WI38 (cell line): Measurements from ENCODE around the gene ST8SIA4.

Experiments used
- H3K4me3 ChIP-seq: 2 replicates; pipeline ENCODE4 v1.5.1; 2011; ENCODE audit warnings: low read depth, mild to moderate bottlenecking, control low read depth, low read length
- TF ChIP-seq, protein P1 (sequence below): IDR thresholded peaks from 2 replicates; pipeline ENCODE4 v1.5.1; 2012; ENCODE audit warnings: low read depth, mild to moderate bottlenecking, control low read depth, low read length

Gene ST8SIA4

DNA sequence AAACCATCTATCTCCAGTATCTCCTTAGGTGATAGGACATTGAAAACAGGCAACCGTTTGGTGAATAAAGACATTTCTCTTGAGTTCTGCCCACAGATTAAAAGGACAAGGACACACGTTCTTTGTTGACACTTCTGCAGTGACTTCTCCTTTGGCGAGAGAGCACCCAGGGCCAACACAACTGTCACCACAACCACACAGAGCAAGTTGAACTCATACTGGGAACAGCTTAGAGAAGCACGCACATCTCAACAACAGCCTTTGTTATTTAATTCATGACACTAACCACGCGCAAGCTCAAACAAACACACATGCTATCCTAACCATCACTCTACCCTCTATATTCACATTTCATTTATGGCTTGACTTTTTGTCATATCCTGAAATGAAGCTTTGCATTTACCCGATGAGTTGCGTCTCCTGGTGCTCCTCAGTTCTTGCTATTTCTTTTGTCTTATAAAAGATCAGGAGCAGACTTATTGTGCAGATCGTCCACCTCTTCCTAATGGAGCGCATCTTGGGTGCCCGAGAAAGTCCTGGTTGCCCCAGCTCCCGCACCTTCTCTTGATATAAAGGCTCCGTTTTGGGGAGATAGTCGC is 543 bp downstream of the ST8SIA4 start:
- no peak overlapping the region for H3K4me3 ChIP-seq
- TF ChIP-seq, protein P1, sequence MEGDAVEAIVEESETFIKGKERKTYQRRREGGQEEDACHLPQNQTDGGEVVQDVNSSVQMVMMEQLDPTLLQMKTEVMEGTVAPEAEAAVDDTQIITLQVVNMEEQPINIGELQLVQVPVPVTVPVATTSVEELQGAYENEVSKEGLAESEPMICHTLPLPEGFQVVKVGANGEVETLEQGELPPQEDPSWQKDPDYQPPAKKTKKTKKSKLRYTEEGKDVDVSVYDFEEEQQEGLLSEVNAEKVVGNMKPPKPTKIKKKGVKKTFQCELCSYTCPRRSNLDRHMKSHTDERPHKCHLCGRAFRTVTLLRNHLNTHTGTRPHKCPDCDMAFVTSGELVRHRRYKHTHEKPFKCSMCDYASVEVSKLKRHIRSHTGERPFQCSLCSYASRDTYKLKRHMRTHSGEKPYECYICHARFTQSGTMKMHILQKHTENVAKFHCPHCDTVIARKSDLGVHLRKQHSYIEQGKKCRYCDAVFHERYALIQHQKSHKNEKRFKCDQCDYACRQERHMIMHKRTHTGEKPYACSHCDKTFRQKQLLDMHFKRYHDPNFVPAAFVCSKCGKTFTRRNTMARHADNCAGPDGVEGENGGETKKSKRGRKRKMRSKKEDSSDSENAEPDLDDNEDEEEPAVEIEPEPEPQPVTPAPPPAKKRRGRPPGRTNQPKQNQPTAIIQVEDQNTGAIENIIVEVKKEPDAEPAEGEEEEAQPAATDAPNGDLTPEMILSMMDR, result no peak

DNA sequence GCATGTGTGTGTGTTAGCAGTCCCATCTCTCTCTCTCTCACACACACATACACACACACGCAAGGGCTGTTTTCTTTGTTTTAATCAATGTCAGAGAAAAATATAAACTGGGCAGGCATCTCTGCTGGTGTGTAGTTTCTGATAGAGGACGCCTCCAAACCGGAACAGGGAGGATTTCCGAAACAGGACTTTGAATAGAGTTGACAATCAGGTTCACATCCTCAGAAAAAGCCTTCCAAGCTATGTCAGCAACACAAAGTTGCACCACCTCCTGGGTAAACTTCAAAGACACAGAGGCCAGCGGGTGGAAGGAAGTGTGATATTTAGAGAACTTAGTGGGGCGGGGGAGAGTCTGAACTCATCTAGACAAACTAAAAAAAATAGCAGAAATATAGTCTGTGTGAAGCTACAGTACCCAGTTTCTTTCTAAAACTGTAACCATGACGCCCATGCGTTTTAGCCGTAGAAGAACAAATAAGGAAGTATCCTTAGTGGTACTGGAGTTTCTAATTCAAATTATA is 1.2 kb downstream of the ST8SIA4 start:
- TF ChIP-seq, protein P1, result no peak
- H3K4me3 ChIP-seq, result no peak overlapping the region

DNA sequence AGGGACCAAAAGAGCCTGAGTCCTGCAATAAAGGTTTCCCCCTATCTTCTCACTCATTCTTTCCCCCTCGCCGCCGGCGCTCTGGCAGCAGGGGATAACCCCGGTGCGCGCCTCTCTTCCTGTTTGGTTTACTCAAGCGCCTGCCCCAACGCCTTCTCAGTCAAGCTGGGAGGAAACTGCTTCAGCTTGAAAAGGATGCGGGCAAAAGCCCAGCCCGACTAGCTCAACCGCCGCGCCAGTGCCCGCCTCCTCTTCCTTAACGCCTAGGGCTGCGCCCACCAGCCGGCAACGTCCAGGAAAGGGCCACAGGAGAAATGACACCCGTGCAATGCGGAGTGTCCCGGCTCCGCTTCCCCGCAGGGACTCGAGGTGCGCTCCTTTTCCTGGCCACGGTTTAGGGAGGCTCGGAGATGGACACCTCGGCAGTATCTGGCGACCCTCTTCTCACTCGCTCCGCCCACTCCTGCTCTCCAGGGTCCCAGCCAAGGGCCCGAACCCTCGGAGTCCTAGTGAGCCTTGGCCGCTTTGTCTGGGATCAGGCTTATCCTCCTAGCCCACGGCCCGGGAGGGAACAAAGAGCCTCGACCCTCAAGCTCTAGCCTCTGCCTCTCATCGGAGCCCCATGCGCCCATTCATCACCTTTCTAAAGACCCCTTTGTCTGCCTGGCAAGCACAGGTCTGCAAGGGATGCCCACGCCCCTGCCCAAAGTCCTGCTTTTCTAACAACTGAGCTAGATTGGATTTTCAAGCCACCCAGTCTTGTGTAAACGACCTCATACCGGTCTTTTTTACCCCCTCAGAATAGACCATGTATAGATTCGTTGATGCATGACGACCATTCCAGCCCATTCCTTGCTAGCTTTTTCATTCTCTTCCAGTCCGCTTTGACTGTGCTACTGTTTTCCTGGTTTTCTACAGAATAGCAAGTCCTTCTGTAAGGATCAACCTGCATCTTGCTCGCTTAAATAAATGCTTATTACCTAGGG is 2.0 kb downstream of the ST8SIA4 start:
- TF ChIP-seq, protein P1, result no peak
- no peak overlapping the region for H3K4me3 ChIP-seq

DNA sequence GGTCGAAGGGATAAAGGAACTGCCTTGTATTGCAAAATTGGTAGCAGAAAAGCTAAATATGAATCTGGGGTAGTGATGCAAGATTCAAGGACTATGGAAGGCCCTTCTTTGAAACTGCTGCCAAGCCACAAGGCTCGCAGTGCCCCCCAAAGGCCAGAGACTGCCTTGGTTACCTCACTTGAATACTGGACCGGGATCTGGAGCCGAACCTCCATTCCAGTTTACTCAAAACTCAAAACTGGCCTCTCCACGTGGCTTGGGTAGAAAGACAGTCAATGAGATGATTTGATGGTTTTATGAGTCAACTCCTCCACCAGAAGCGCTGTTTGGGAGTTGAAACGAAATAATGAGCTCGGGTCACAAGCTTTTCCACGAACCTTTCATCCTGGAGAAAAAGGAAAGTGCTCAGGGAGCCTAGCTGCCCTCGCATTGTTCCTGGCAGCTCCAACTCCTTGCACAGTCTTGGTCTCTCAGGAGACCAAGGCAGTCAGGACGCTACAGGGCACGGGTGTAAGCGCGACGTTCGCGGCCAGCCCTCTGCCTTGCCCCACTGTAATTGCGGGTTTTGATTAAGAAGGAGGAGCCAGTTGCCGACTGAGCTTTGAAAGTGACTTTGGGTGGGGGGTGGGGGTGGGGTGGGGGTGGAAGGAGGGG is 2.8 kb downstream of the ST8SIA4 start:
- no peak overlapping the region for H3K4me3 ChIP-seq
- TF ChIP-seq, protein P1, result no peak

DNA sequence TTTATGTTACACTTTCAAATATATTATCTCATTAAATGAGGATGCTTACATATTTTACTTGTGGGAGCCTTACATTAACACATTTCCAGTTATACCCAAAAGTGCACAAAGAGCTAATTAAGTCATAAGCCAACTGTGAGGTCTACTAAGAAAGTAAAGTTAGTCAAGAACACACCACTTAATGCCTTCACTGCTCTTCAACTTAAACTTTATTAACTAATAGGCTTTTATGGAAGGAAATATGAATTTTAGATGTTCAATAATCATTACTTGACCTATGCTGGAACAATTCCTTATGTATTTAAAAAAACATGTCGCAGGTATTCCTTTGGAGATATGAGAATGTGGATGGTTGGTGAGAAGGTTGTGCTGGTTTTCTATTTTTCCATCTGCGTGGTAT is 3.4 kb downstream of the ST8SIA4 start:
- H3K4me3 ChIP-seq, result no peak overlapping the region
- TF ChIP-seq, protein P1, result no peak

DNA sequence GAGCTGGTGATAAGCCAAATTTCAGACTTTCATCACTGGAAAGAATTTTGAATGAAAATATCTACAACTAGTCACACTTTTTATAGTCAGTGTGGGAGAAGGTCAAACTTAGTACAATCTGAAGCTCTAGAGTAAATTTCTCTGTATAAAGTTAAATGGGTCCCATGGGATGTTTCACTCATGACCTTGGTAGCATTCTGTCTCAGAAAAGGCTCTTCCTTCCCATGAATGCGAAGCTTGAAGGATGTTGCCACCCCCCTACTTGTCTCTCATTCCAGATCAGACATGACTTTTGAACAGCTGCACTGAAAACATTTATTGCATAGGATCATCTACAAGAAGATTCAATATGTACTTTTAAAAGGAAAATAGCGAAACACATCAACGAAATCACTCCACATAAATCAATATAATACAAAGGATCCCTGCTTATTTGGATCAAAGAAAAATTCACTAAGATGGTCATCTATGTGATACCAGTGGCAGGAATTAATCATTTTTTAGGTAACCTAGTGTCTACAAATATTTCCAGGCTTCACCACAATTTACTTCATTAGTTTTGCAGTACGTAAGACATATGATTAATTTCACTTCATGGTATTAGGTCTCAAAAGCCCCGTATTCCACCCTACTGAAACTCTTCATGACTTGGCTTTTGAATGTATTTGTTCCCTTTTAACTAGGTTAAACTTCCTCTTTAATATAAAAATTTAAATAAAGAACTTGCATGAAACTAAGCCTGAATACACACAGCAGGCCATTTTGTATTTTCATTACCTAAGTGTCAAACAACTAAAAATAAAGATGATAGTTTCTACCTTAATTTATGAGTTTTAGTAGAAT is 4.4 kb downstream of the ST8SIA4 start:
- H3K4me3 ChIP-seq, result no peak overlapping the region
- TF ChIP-seq, protein P1, result no peak
